OCI-LY7 (cell line): Measurements from ENCODE around the gene PTCRA. TPM values are rescaled to one million over a fixed set of nuclear protein-coding genes. Genes with fewer than 3 reads are reported as not detected.
A peak's percentile ranks its signal among the peaks of the same experiment; 100 is the strongest.
"Not testable (repeated sequence)": the region's sequence is repeated elsewhere in the genome, so short reads cannot be mapped to it uniquely, and the experiment has no call there.

Experiments
- BruUV-seq: library from RNA; stranded (reverse); fragments of 400-500 nt; replicated peaks from 2 replicates; lab custom pipeline; 2021; lab: Mats Ljungman, UMichigan
- CTCF ChIA-PET: fragments of 300-600 bp; sonication (Branson Sonifier 250); formaldehyde crosslinking; loops from one replicate; lab custom pipeline; 2022; ENCODE audit warnings: antibody characterized with exemption; ENCODE audit not compliant: unreplicated experiment; lab: Charles Lee
- POLR2A ChIA-PET: fragments of 300-600 bp; sonication (Branson Sonifier 250); formaldehyde crosslinking; loops from one replicate; lab custom pipeline; 2022; ENCODE audit warnings: antibody characterized with exemption; lab: Charles Lee
- DNase-seq: peaks from one replicate; pipeline ENCODE4 v3.0.0-alpha.2; 2015; ENCODE audit warnings: low spot score
- H2AFZ ChIP-seq: fragments of 200-600 bp; sonication (generic), shearing (Covaris generic); 2 replicates; pipeline ENCODE4 v1.6.1; 2014; ENCODE audit warnings: mild to moderate bottlenecking, antibody characterized with exemption, low read length, moderate library complexity
- H3K27ac ChIP-seq: fragments of 200-600 bp; sonication (generic); 2 replicates; pipeline ENCODE4 v1.5.1; 2014; ENCODE audit warnings: mixed run types, low read depth, mild to moderate bottlenecking, moderate library complexity, low read length, inconsistent platforms; ENCODE audit not compliant: poor library complexity, severe bottlenecking
- H3K36me3 ChIP-seq: fragments of 200-600 bp; sonication (generic); 2 replicates; pipeline ENCODE4 v1.6.1; 2014; ENCODE audit warnings: mild to moderate bottlenecking, antibody characterized with exemption, low read length, moderate library complexity, mixed read lengths; ENCODE audit not compliant: insufficient read depth
- H3K4me1 ChIP-seq: fragments of 200-600 bp; sonication (generic); 2 replicates; pipeline ENCODE4 v1.5.1; 2014; ENCODE audit warnings: mild to moderate bottlenecking, low read length; ENCODE audit not compliant: insufficient read depth, poor library complexity, severe bottlenecking
- H3K4me2 ChIP-seq: fragments of 200-600 bp; sonication (generic); 2 replicates; pipeline ENCODE4 v1.6.1; 2014; ENCODE audit warnings: mild to moderate bottlenecking, low read length
- H3K4me3 ChIP-seq: fragments of 200-600 bp; sonication (generic); 2 replicates; pipeline ENCODE4 v1.5.1; 2014; ENCODE audit warnings: mild to moderate bottlenecking, low read depth, low read length; ENCODE audit not compliant: poor library complexity, severe bottlenecking
- H3K79me2 ChIP-seq: fragments of 200-600 bp; sonication (generic); 2 replicates; pipeline ENCODE4 v1.6.1; 2016; ENCODE audit warnings: low read depth, mild to moderate bottlenecking, low read length, moderate library complexity, mixed read lengths; ENCODE audit not compliant: insufficient read depth
- H3K9me2 ChIP-seq: fragments of 200-600 bp; sonication (generic); 2 replicates; pipeline ENCODE4 v1.6.1; 2016; ENCODE audit warnings: mild to moderate bottlenecking, low read length, mixed read lengths; ENCODE audit not compliant: insufficient read depth
- H3K9me3 ChIP-seq: fragments of 200-600 bp; sonication (generic); 2 replicates; pipeline ENCODE4 v1.6.1; 2014; ENCODE audit warnings: mild to moderate bottlenecking, mixed run types, low read length, mixed read lengths
- H4K20me1 ChIP-seq: fragments of 200-600 bp; sonication (generic); 2 replicates; pipeline ENCODE4 v1.6.1; 2014; ENCODE audit warnings: mild to moderate bottlenecking, antibody characterized with exemption, low read length, moderate library complexity, mixed read lengths; ENCODE audit not compliant: insufficient read depth
- CTCF ChIP-seq: fragments of 200-600 bp; sonication (generic); conservative IDR thresholded peaks from 2 replicates; pipeline ENCODE4 v1.5.1; 2014; ENCODE audit warnings: mild to moderate bottlenecking, antibody characterized with exemption, low read length, moderate library complexity, mixed read lengths
- EZH2phosphoT487 ChIP-seq: fragments of 200-600 bp; sonication (generic); IDR thresholded peaks from 2 replicates; pipeline ENCODE4 v1.6.1; 2018; ENCODE audit warnings: low read depth, borderline replicate concordance, mild to moderate bottlenecking, mixed run types, antibody characterized with exemption, low read length, moderate library complexity, mixed read lengths
- intact Hi-C: fragments of 100-400 bp; cut with micrococcal nuclease; formaldehyde crosslinking; loops from one replicate; pipeline ENCODE4 v1.10.0; 2022; ENCODE audit not compliant: unreplicated experiment
- total RNA-seq, 2 experiments: library from RNA; depleted of rRNA in 1 of 2; stranded (reverse); fragments of >200 nt in 1 of 2; shearing (Covaris generic) in 1 of 2; gene quantifications; 2 replicates each; pipeline ENCODE4 v1.2.3, GENCODE V29; 2014 to 2022

Gene PTCRA
- total RNA-seq, 2 experiments from 2014 or later, result 0.85 to 0.91 TPM

GRCh38 chr6:42890311-42891198 lies 25.3 kb upstream of the PTCRA start:
- Histone ChIP-seq H3K36me3 (peaks cover 22% of the 10 kb centered on the region), H3K9me2 (no peaks in the 10 kb centered on the region), H3K4me3 (peak overlapping the region; percentile 74), H3K27ac (peak overlapping the region; percentile 76), H4K20me1 (no peaks in the 10 kb centered on the region), H3K4me2 (peak overlapping the region; percentile 72), H3K9me3 (no peaks in the 10 kb centered on the region), H3K4me1 (peaks cover 40% of the 10 kb centered on the region), H3K79me2 (peaks cover 8% of the 10 kb centered on the region; the same call in 1 of the 2 replicates), H2AFZ (peak overlapping the region; percentile 69)
- DNase-seq, result peak; percentile 97
- intact Hi-C loops, result loop anchor here (5.0 kb wide), 2 partner anchors 143 to 328 kb away; partner anchors contain the start of genes TBCC and UBR2
- TSS peak; percentile 94 for BruUV-seq
- ChIA-PET CTCF (no interaction called here), POLR2A (interaction anchor here (0.7 to 1.5 kb wide), 3 partner anchors 9 to 49 kb away, joined by 3 to 5 read pairs (median 3); partner anchors contain the start of gene RPL7L1)
- TF ChIP-seq CTCF (no peak), EZH2phosphoT487 (no peak)

GRCh38 chr6:42891199-42891722 lies 24.6 kb upstream of the PTCRA start:
- Histone ChIP-seq H3K4me2 (peak overlapping the region; percentile 72), H3K9me3 (no peaks in the 10 kb centered on the region), H3K36me3 (peaks cover 15% of the 10 kb centered on the region), H3K79me2 (peaks cover 8% of the 10 kb centered on the region; the same call in 1 of the 2 replicates), H3K4me1 (peaks cover 40% of the 10 kb centered on the region), H3K9me2 (no peaks in the 10 kb centered on the region), H2AFZ (peak overlapping the region; percentile 69), H4K20me1 (no peaks in the 10 kb centered on the region), H3K4me3 (peak overlapping the region; percentile 74), H3K27ac (peak overlapping the region; percentile 76)
- intact Hi-C loops, result loop anchor here (5.0 kb wide), 2 partner anchors 144 to 329 kb away; partner anchors contain the start of genes TBCC and UBR2
- TF ChIP-seq CTCF (no peak), EZH2phosphoT487 (no peak)
- no peak for DNase-seq
- POLR2A ChIA-PET, result interaction anchor here (1.4 to 1.5 kb wide), 2 partner anchors 10 to 49 kb away, joined by 3 to 4 read pairs; no protein-coding TSS in a partner anchor
- CTCF ChIA-PET, result no interaction called here
- BruUV-seq, result no TSS peak

- BruUV-seq, CTCF ChIA-PET, H3K9me3 ChIP-seq, H3K36me3 ChIP-seq, H4K20me1 ChIP-seq, H3K9me2 ChIP-seq, H3K79me2 ChIP-seq: not testable (repeated sequence)
- DNase-seq, result peak; percentile 42
- peaks cover 40% of the 10 kb centered on the region for H3K4me1 ChIP-seq
- POLR2A ChIA-PET, result interaction anchor here (0.6 kb wide), 1 partner anchor 827 kb away, joined by 3 read pairs; no protein-coding TSS in a partner anchor
- peak overlapping the region; percentile 73 for H3K4me2 ChIP-seq
- peak overlapping the region; percentile 56 for H3K27ac ChIP-seq
- intact Hi-C loops, result loop anchor here (5.0 kb wide), 2 partner anchors 147 to 332 kb away; partner anchors contain the start of genes TBCC and UBR2
- H2AFZ ChIP-seq, result peak overlapping the region; percentile 98
- peak overlapping the region; percentile 32 for H3K4me3 ChIP-seq
Measured at GRCh38 chr6:42894041-42894828, 21.6 kb upstream of the PTCRA start.
